Endothelial cell of umbilical vein (primary cell): ENCODE measurements around the gene NAAA. TPM values are rescaled to one million over a fixed set of nuclear protein-coding genes. Genes with fewer than 3 reads are reported as not detected.
"Not testable (repeated sequence)": the region's sequence is repeated elsewhere in the genome, so short reads cannot be mapped to it uniquely, and the experiment has no call there.

ENCODE experiments used
- BruUV-seq: library from RNA; stranded (reverse); fragments of 400-500 nt; replicated peaks from 2 replicates; lab custom pipeline; 2021; lab: Mats Ljungman, UMichigan
- CTCF ChIA-PET: fragments of 300-600, 350-600 bp; sonication (Branson Sonifier 250); formaldehyde crosslinking; loops from one replicate; lab custom pipeline; 2021; ENCODE audit warnings: antibody characterized with exemption, inconsistent platforms; lab: Charles Lee
- POLR2A ChIA-PET: fragments of 300-600, 350-600 bp; sonication (Branson Sonifier 250); formaldehyde crosslinking; loops from one replicate; lab custom pipeline; 2021; ENCODE audit warnings: antibody characterized with exemption, inconsistent platforms; lab: Charles Lee
- DNase-seq: peaks from one replicate; pipeline ENCODE4 v3.0.0-alpha.2; 2011; ENCODE audit warnings: low read depth, low spot score
- FAIRE-seq: peaks from 2 replicates; lab custom pipeline; 2011; peaks lifted over from hg19 to GRCh38; lab: Jason Lieb, UNC
- H2AFZ ChIP-seq: 2 replicates; pipeline ENCODE4 v1.6.0; 2012; ENCODE audit warnings: low read depth, low read length, control low read depth, inconsistent platforms
- H3K27ac ChIP-seq: 2 replicates; pipeline ENCODE4 v1.5.1; 2011; ENCODE audit warnings: low read depth, mild to moderate bottlenecking, control low read depth, low read length, moderate library complexity; ENCODE audit not compliant: insufficient read depth
- H3K27me3 ChIP-seq, 2 experiments: 2 replicates each; pipeline versions ENCODE4 v1.6.0 to v1.6.1; 2011; ENCODE audit warnings: low read length in 2 of 2, mixed read lengths in 1 of 2; ENCODE audit not compliant: control insufficient read depth in 2 of 2, insufficient read depth in 2 of 2
- H3K36me3 ChIP-seq, 2 experiments: 2 replicates in 1 of 2; 3 replicates in 1 of 2; pipeline ENCODE4 v1.5.1; 2011; ENCODE audit warnings: low read length in 2 of 2, mild to moderate bottlenecking in 1 of 2, moderate library complexity in 1 of 2; ENCODE audit not compliant: control insufficient read depth in 2 of 2, insufficient read depth in 2 of 2; ENCODE audit errors: extremely low read depth in 1 of 2
- H3K4me1 ChIP-seq: 3 replicates; pipeline ENCODE4 v1.5.1; 2011; ENCODE audit warnings: mild to moderate bottlenecking, low read length; ENCODE audit not compliant: control insufficient read depth, insufficient read depth; ENCODE audit errors: extremely low read depth
- H3K4me2 ChIP-seq: 2 replicates; pipeline ENCODE4 v1.6.1; 2011; ENCODE audit warnings: low read length, control low read depth, mixed read lengths; ENCODE audit not compliant: insufficient read depth
- H3K4me3 ChIP-seq, 3 experiments: fragments of 200-600 bp in 1 of 3; sonication (generic), shearing (Covaris generic) in 1 of 3; replicated peaks in 1 of 3; 2 replicates each; pipeline ENCODE4 v1.5.1; 2011 to 2016; ENCODE audit warnings: control low read depth in 3 of 3, low read length in 3 of 3, mild to moderate bottlenecking in 2 of 3, inconsistent platforms in 1 of 3, low read depth in 1 of 3, moderate library complexity in 1 of 3; ENCODE audit not compliant: insufficient read depth in 1 of 3
- H3K79me2 ChIP-seq: 2 replicates; pipeline ENCODE4 v1.6.0; 2012; ENCODE audit warnings: low read length, inconsistent platforms; ENCODE audit not compliant: control insufficient read depth, insufficient read depth
- H3K9ac ChIP-seq: replicated peaks from 2 replicates; pipeline ENCODE3; 2011; ENCODE audit warnings: low read length, control low read depth; ENCODE audit not compliant: insufficient read depth; ENCODE audit errors: extremely low read depth
- H3K9me1 ChIP-seq: replicated peaks from 3 replicates; pipeline ENCODE4 v1.6.0; 2011; ENCODE audit warnings: mild to moderate bottlenecking, low read length; ENCODE audit not compliant: control insufficient read depth, insufficient read depth; ENCODE audit errors: extremely low read depth
- H3K9me3 ChIP-seq: replicated peaks from 2 replicates; pipeline ENCODE4 v1.5.1; 2012; ENCODE audit warnings: low read length, inconsistent platforms; ENCODE audit not compliant: control insufficient read depth, insufficient read depth
- H4K20me1 ChIP-seq: replicated peaks from 2 replicates; pipeline ENCODE3; 2011; ENCODE audit warnings: mild to moderate bottlenecking, low read length; ENCODE audit not compliant: control insufficient read depth, insufficient read depth; ENCODE audit errors: extremely low read depth
- CTCF ChIP-seq, 2 donors: IDR thresholded peaks; 1 replicate in 1 of 2; 2 replicates in 1 of 2; pipeline ENCODE4 v1.5.1; 2011; ENCODE audit warnings: low read length in 2 of 2, mild to moderate bottlenecking in 2 of 2, moderate library complexity in 2 of 2, control low read depth in 1 of 2, inconsistent platforms in 1 of 2, low read depth in 1 of 2; ENCODE audit not compliant: insufficient read depth in 1 of 2; ENCODE audit errors: extremely low read depth in 1 of 2
- EZH2 ChIP-seq: IDR thresholded peaks from 2 replicates; pipeline ENCODE4 v1.6.1; 2012; ENCODE audit warnings: borderline replicate concordance, low read depth, mild to moderate bottlenecking, moderate library complexity, low read length, inconsistent platforms; ENCODE audit not compliant: severe bottlenecking
- FOS ChIP-seq: IDR thresholded peaks from 2 replicates; pipeline ENCODE4 v1.6.1; 2011; ENCODE audit warnings: mild to moderate bottlenecking, low read length, moderate library complexity, borderline replicate concordance; ENCODE audit not compliant: insufficient read depth
- MYC ChIP-seq: IDR thresholded peaks from one replicate; pipeline ENCODE4 v1.6.1; 2011; ENCODE audit warnings: mild to moderate bottlenecking, low read depth, low read length
- POLR2A ChIP-seq: IDR thresholded peaks from 2 replicates; pipeline ENCODE4 v1.6.1; 2012; ENCODE audit warnings: low read depth, mild to moderate bottlenecking, control low read depth, low read length
- POLR2AphosphoS5 ChIP-seq: IDR thresholded peaks from 2 replicates; pipeline ENCODE4 v1.6.1; 2012; ENCODE audit warnings: low read depth, mild to moderate bottlenecking, control low read depth, low read length, moderate library complexity; ENCODE audit not compliant: insufficient read depth
- dilution Hi-C: fragments of 300-500 bp; cut with MboI; formaldehyde crosslinking; loops from one replicate; pipeline ENCODE4 v1.15.0; 2019; ENCODE audit warnings: low sequenced_read_pairs; ENCODE audit not compliant: extremely low pct_ligation_motif_present
- intact Hi-C: fragments of 100-400 bp; cut with micrococcal nuclease; formaldehyde crosslinking; loops from one replicate; pipeline ENCODE4 v1.10.0; 2022
- polyA plus RNA-seq, 4 experiments: library from polyadenylated mRNA; depleted of rRNA in 3 of 4; stranded (reverse) in 3 of 4; unstranded in 1 of 4; fragments of >200 nt; gene quantifications; 2 replicates each; pipeline versions ENCODE4 v1.2.1 to v1.2.3, GENCODE V29; 2011 to 2012; ENCODE audit warnings: missing spikeins in 1 of 4
- total RNA-seq: library from RNA; stranded (reverse); gene quantifications from 2 replicates; pipeline ENCODE4 v1.2.3, GENCODE V29; 2021
- TF ChIP-seq, protein P1 (sequence below): IDR thresholded peaks from 2 replicates; pipeline ENCODE4 v1.6.1; 2011; ENCODE audit not compliant: insufficient read depth, insufficient read length

Gene NAAA
- total and polyA plus RNA-seq, 2 donors (not counting 3 experiments of a cell fraction or from before 2014, with no cell fraction given), result 15.3 to 24.4 TPM

- H3K9me3 ChIP-seq, DNase-seq, H3K79me2 ChIP-seq, H3K9me1 ChIP-seq, H3K27ac ChIP-seq, H3K4me3 ChIP-seq, H2AFZ ChIP-seq, H3K9ac ChIP-seq, H3K4me1 ChIP-seq, H4K20me1 ChIP-seq, FAIRE-seq, CTCF ChIA-PET, H3K27me3 ChIP-seq, BruUV-seq, H3K4me2 ChIP-seq, intact Hi-C loops, dilution Hi-C loops: not testable (repeated sequence)
- POLR2A ChIA-PET, result interaction anchor here (0.8 kb wide), 1 partner anchor 24 kb away, joined by 3 read pairs; no protein-coding TSS in a partner anchor
- H3K36me3 ChIP-seq, result peaks cover 25 to 28% of the 10 kb centered on the region in 2 experiments
Measured at GRCh38 chr4:75954811-75955210, 14.0 kb upstream of the NAAA start.

- FAIRE-seq, result no peak
Measured at GRCh38 chr4:75953509-75953908, 12.7 kb upstream of the NAAA start.

More at GRCh38 chr4:75953509-75953908, 12.7 kb upstream of the NAAA start:
- Histone ChIP-seq H4K20me1 (no peaks in the 10 kb centered on the region), H3K4me2 (no peak overlapping the region), H2AFZ (no peak overlapping the region), H3K27ac (no peak overlapping the region), H3K9me1 (no peaks in the 10 kb centered on the region), H3K36me3 (peaks cover 23% of the 10 kb centered on the region in 2 experiments), H3K79me2 (no peaks in the 10 kb centered on the region), H3K27me3 (no peaks in the 10 kb centered on the region), H3K9ac (no peak overlapping the region), H3K4me3 (no peak overlapping the region), H3K4me1 (no peaks in the 10 kb centered on the region), H3K9me3 (no peaks in the 10 kb centered on the region)
- TF ChIP-seq POLR2AphosphoS5, result no peak
- no peak for TF ChIP-seq POLR2A
- no peak for TF ChIP-seq MYC
- no peak for TF ChIP-seq FOS
- TF ChIP-seq EZH2, result no peak
- TF ChIP-seq, protein P1, sequence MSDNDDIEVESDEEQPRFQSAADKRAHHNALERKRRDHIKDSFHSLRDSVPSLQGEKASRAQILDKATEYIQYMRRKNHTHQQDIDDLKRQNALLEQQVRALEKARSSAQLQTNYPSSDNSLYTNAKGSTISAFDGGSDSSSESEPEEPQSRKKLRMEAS, result no peak
- TF ChIP-seq CTCF (IDR thresholded peaks at IDR 0.05; ENCODE audit: extremely low read depth in 1 of 2, insufficient read depth in 1 of 2, low read depth in 1 of 2, low read length in 2 of 2), result no peak
- ChIA-PET CTCF (interaction anchor here (2.2 kb wide), 1 partner anchor 38 kb away, joined by 8 read pairs; no protein-coding TSS in a partner anchor), POLR2A (no interaction called here)
- no TSS peak for BruUV-seq
- dilution Hi-C loops (no loop called here), intact Hi-C loops (no loop called here)
- no peak for DNase-seq
